WTC11 (cell line): ENCODE results near the gene NLGN1.

Experiments used
- ETV6 ChIP-seq: sonication (generic); formaldehyde crosslinking; IDR thresholded peaks from 2 replicates; pipeline ENCODE4 v1.8.1; 2022; ENCODE audit warnings: mild to moderate bottlenecking, missing genetic modification reagents
- FOXJ3 ChIP-seq: sonication (generic); formaldehyde crosslinking; IDR thresholded peaks from 2 replicates; pipeline ENCODE4 v1.9.0; 2021; ENCODE audit warnings: missing genetic modification reagents, mild to moderate bottlenecking, borderline replicate concordance
- FOXP1 ChIP-seq: sonication (generic); formaldehyde crosslinking; IDR thresholded peaks from 2 replicates; pipeline ENCODE4 v1.8.0; 2022; ENCODE audit warnings: missing genetic modification reagents, mild to moderate bottlenecking, moderate library complexity, borderline replicate concordance
- JUN ChIP-seq: sonication (generic); formaldehyde crosslinking; IDR thresholded peaks from 2 replicates; pipeline ENCODE4 v1.8.0; 2023; ENCODE audit warnings: mild to moderate bottlenecking, missing genetic modification reagents
- RELA ChIP-seq: sonication (generic); formaldehyde crosslinking; IDR thresholded peaks from 2 replicates; pipeline ENCODE4 v1.8.1; 2022; ENCODE audit warnings: missing genetic modification reagents, mild to moderate bottlenecking, borderline replicate concordance
- SP1 ChIP-seq: sonication (generic); formaldehyde crosslinking; conservative IDR thresholded peaks from 2 replicates; pipeline ENCODE4 v1.8.1; 2022; ENCODE audit warnings: missing genetic modification reagents
- TEAD1 ChIP-seq: sonication (generic); formaldehyde crosslinking; IDR thresholded peaks from 2 replicates; pipeline ENCODE4 v1.8.0; 2022; ENCODE audit warnings: mild to moderate bottlenecking, missing genetic modification reagents
- ZNF423 ChIP-seq: fragments of 250-450 bp; sonication (Bioruptor Pico); IDR thresholded peaks from 2 replicates; pipeline ENCODE4 v2.1.2; 2022; ENCODE audit warnings: mild to moderate bottlenecking, moderate library complexity
- TF ChIP-seq, protein P1 (sequence below): sonication (generic); formaldehyde crosslinking; IDR thresholded peaks from 2 replicates; pipeline ENCODE4 v1.8.1; 2022; ENCODE audit warnings: missing genetic modification reagents, borderline replicate concordance
- TF ChIP-seq, protein P2 (sequence below): fragments of 200-600 bp; IDR thresholded peaks from 2 replicates; pipeline ENCODE4 v1.8.0; 2022; ENCODE audit warnings: antibody characterized with exemption
- TF ChIP-seq, protein P3 (sequence below): sonication (generic); formaldehyde crosslinking; IDR thresholded peaks from 2 replicates; pipeline ENCODE4 v1.8.0; 2022; ENCODE audit warnings: mild to moderate bottlenecking, missing genetic modification reagents
- TF ChIP-seq, protein P4 (sequence below): sonication (generic); formaldehyde crosslinking; IDR thresholded peaks from 2 replicates; pipeline ENCODE4 v1.8.1; 2022; ENCODE audit warnings: low read depth, mild to moderate bottlenecking, moderate library complexity, missing genetic modification reagents, borderline replicate concordance
- TF ChIP-seq, protein P5 (sequence below): sonication (generic); formaldehyde crosslinking; IDR thresholded peaks from 2 replicates; pipeline ENCODE4 v1.8.0; 2023; ENCODE audit warnings: missing genetic modification reagents
- TF ChIP-seq, protein P6 (sequence below): sonication (generic); formaldehyde crosslinking; IDR thresholded peaks from 2 replicates; pipeline ENCODE4 v1.8.1; 2022; ENCODE audit warnings: mild to moderate bottlenecking, missing genetic modification reagents, moderate library complexity, borderline replicate concordance

DNA sequence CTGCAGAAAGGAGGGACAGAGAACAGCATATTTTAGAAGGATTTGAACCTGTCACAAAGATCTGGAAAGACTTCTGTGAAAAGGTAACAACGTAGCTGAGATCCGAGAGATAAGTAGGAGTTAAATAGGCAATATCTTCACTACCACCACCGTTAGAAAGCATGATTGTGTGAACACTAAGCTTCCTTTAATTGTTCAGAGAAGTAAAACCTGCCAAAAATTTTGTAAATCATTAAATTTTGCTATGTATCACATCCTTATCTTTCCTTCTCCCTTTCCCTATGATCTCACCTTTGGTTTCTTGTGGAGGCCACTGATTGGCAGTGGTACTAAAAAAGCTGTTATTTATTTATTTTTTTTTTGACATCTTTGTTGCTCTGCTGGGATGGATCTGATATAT lies 346.9 kb downstream of the NLGN1 start:
- no peak for TF ChIP-seq RELA (CRISPR knock-in tag)
- TF ChIP-seq, protein P1, sequence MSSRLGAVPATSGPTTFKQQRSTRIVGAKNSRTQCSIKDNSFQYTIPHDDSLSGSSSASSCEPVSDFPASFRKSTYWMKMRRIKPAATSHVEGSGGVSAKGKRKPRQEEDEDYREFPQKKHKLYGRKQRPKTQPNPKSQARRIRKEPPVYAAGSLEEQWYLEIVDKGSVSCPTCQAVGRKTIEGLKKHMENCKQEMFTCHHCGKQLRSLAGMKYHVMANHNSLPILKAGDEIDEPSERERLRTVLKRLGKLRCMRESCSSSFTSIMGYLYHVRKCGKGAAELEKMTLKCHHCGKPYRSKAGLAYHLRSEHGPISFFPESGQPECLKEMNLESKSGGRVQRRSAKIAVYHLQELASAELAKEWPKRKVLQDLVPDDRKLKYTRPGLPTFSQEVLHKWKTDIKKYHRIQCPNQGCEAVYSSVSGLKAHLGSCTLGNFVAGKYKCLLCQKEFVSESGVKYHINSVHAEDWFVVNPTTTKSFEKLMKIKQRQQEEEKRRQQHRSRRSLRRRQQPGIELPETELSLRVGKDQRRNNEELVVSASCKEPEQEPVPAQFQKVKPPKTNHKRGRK = no peak
- TF ChIP-seq JUN (CRISPR knock-in tag) = no peak
- TF ChIP-seq, protein P2, sequence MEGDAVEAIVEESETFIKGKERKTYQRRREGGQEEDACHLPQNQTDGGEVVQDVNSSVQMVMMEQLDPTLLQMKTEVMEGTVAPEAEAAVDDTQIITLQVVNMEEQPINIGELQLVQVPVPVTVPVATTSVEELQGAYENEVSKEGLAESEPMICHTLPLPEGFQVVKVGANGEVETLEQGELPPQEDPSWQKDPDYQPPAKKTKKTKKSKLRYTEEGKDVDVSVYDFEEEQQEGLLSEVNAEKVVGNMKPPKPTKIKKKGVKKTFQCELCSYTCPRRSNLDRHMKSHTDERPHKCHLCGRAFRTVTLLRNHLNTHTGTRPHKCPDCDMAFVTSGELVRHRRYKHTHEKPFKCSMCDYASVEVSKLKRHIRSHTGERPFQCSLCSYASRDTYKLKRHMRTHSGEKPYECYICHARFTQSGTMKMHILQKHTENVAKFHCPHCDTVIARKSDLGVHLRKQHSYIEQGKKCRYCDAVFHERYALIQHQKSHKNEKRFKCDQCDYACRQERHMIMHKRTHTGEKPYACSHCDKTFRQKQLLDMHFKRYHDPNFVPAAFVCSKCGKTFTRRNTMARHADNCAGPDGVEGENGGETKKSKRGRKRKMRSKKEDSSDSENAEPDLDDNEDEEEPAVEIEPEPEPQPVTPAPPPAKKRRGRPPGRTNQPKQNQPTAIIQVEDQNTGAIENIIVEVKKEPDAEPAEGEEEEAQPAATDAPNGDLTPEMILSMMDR = no peak
- TF ChIP-seq, protein P3, sequence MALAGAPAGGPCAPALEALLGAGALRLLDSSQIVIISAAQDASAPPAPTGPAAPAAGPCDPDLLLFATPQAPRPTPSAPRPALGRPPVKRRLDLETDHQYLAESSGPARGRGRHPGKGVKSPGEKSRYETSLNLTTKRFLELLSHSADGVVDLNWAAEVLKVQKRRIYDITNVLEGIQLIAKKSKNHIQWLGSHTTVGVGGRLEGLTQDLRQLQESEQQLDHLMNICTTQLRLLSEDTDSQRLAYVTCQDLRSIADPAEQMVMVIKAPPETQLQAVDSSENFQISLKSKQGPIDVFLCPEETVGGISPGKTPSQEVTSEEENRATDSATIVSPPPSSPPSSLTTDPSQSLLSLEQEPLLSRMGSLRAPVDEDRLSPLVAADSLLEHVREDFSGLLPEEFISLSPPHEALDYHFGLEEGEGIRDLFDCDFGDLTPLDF = no peak
- TF ChIP-seq ZNF423 (CRISPR knock-in tag) = no peak
- TF ChIP-seq TEAD1 (CRISPR knock-in tag) = no peak
- no peak for TF ChIP-seq FOXP1
- no peak for TF ChIP-seq SP1 (CRISPR knock-in tag)
- TF ChIP-seq FOXJ3 (CRISPR knock-in tag) = no peak
- TF ChIP-seq, protein P4, sequence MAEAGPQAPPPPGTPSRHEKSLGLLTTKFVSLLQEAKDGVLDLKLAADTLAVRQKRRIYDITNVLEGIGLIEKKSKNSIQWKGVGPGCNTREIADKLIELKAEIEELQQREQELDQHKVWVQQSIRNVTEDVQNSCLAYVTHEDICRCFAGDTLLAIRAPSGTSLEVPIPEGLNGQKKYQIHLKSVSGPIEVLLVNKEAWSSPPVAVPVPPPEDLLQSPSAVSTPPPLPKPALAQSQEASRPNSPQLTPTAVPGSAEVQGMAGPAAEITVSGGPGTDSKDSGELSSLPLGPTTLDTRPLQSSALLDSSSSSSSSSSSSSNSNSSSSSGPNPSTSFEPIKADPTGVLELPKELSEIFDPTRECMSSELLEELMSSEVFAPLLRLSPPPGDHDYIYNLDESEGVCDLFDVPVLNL (CRISPR knock-in tag) = no peak
- TF ChIP-seq, protein P5, sequence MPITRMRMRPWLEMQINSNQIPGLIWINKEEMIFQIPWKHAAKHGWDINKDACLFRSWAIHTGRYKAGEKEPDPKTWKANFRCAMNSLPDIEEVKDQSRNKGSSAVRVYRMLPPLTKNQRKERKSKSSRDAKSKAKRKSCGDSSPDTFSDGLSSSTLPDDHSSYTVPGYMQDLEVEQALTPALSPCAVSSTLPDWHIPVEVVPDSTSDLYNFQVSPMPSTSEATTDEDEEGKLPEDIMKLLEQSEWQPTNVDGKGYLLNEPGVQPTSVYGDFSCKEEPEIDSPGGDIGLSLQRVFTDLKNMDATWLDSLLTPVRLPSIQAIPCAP (CRISPR knock-in tag) = no peak
- TF ChIP-seq ETV6 (CRISPR knock-in tag) = no peak
- TF ChIP-seq, protein P6, sequence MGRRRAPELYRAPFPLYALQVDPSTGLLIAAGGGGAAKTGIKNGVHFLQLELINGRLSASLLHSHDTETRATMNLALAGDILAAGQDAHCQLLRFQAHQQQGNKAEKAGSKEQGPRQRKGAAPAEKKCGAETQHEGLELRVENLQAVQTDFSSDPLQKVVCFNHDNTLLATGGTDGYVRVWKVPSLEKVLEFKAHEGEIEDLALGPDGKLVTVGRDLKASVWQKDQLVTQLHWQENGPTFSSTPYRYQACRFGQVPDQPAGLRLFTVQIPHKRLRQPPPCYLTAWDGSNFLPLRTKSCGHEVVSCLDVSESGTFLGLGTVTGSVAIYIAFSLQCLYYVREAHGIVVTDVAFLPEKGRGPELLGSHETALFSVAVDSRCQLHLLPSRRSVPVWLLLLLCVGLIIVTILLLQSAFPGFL (CRISPR knock-in tag) = no peak
